NCI-H2029 treated with DMSO at 0.1 percent for 48 hours (cell line): ENCODE data around the gene KIAA0232.
A peak's percentile ranks its signal among the peaks of the same experiment; 100 is the strongest.

Experiments
- DNase-seq: peaks from one replicate; lab custom pipeline; 2025; lab: John Stamatoyannopoulos, UW

KIAA0232 gene

DNA sequence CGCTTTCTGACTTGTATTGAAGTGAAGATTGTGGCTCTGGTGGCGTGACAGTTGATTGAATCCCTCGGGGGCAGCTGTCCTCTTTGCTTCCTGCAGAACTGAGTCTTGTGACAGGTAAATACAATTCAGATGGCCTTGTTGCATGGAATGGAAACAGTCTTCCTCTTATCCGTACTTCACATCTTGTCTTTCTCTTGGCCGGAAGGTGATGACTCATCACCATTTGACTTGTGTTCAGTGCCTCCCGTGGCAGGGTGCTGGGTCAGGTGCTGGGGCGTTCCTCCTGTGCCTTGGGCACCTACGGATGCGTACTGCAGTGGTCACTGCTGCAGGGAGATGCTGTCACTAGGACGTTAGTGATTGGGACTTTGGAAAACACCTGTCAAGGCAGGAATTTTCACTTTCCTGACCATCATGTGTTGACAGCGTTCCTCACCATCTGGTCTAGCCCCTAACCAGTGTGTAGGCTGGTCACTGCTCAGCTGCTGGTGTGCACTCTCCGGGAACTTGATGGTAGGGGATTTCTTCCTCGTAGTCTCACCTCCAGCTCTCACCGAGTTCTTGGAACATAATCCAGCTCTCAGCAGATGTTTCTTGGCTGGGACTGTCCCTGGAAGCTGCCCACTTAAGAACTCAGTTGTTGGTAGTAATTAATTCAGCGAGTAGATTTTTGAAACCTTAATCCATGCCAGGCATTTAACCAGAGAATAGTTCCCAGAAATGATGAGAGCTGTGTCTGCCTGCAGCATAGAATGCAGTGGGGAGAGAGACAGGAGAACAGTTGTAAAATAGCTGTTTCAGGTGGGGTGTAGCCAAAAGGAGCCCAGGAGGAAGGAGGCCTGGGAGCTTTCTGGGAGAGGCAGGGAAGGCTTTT lies 134.3 kb downstream of the KIAA0232 start:
- no peak for DNase-seq

DNA sequence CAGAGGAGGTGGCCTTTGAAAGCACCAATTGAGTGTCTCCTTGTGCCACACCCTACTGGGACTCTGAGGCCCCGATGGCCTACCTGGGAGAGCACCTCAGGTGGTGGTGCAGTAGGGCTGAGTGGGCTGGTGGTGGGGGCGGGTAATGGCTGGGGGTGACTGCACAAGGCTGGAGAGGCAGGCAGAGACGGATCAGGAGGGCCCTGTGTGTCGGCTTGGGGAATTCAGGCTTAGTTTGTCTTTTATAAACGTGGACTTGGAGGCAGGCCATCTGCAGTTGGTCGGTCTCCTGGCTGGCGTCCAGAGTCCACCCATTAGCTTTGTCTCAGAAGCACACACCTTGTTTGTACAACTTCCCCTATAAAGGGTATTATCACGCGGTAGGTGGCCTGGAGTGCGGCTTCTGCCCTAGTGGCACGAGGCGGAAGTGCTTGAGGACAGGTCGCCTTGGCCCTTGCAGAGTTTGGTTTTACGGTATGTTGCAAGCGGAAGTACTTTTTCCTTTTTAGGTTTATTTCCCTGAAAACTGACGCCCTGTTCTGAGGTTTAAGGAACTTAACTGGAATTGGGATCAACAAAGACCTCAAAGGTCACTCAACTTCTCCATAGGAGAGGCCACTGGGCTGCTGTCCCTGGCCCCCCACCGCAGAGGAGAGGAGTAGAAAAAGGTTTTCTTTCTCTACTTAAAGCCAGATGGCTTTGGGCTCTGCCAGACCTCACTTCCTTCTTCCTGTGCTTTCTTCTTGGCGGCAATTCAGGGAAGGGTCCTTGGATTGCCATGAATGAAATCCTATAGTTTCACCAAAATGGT lies 135.1 kb downstream of the KIAA0232 start:
- peak; percentile 93 for DNase-seq

DNA sequence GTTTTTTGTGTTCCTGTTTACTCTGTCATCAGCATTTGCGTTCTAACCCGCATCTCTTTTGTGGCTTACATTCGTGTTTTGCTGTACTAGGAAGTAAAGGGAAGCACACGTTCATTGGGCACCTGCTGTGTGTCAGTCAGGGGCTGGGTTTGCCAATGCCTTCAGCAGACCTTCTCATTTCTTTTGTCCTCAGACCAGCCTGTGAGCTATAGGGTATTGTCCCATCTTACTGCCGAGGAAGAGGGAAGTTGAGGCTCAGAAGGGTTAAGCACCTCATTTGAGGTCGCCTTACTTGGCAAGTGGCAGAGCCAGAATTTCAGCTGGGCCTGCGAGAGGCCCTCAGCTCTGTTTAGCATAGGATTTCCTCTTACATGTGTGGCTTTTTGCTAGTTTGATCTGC lies 135.8 kb downstream of the KIAA0232 start:
- DNase-seq, result peak; percentile 55

DNA sequence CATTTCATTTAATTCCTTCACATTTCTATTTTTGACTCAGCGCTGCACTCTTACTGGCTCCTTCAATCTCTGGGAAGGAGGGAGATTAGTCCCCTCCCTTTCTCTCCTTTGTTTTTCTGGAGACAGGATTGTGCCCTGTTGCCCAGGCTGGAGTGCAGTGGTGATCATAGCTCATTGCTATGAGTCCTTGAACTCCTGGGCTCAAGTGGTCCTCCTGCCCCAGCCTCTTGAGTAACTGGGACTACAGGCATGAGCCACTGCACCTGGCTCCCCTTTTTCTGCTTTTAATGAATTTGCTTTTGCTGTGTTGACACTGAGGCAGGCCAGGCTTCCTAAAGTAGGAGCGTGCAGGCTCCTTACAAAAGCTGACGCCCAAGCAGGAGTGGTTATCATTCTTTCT lies 137.6 kb downstream of the KIAA0232 start:
- peak; percentile 63 for DNase-seq

DNA sequence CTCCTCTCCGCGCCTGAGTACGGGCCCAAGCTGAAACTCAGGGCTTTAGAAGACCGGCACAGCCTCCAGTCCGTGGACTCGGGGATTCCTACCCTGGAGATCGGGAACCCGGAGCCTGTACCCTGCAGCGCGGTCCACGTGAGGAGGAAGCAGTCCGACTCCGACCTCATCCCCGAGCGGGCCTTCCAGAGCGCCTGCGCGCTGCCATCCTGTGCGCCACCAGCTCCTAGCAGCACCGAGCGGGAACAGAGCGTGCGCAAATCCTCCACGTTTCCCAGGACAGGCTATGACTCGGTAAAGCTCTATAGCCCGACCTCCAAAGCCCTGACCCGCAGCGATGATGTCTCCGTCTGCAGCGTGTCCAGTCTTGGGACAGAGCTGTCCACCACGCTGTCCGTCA lies 141.0 kb downstream of the KIAA0232 start:
- no peak for DNase-seq

DNA sequence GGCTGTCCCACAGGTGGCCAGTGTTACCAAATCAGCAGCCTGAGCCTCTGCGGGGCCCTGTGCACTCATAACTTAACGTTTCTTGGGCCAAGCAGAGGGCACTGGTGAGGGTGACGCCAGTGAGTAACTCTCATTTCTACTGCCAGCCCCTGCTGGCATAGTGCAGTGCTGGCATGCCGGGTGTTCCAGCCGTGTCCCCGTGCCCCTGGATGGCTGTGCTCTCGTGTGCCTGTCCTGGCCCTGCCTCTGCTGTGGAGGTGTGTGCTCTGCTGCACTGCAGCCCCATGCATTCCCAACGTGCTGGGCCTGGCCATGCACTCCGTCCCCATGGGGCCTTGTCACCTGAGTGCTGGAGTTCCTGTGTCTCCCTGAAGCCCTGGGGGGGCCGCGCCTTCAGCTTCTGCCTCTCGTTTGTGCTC lies 141.8 kb downstream of the KIAA0232 start:
- no peak for DNase-seq

DNA sequence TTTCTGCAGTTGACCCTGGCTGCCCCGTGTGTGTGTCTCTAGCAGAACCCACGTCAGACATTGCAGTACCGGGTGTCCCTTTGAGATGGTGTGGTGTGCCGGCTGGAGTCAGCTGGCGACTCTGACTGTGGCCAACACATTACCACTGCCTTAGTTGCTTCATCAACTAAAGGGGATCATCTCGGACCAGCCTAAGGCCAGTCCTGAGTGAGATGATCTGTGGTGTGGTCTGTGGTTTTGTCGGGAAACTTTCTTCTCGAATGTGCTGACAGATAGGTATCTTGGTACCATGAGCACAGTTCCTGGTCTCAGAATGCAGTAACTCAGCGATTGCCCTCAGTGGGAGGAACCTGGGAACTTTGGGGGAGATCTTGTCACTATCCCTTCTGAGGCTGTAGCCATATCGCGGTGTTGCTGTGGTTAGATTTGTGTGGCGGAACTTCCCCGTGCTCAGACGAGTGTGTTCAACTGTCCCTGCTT lies 142.9 kb downstream of the KIAA0232 start:
- no peak for DNase-seq

DNA sequence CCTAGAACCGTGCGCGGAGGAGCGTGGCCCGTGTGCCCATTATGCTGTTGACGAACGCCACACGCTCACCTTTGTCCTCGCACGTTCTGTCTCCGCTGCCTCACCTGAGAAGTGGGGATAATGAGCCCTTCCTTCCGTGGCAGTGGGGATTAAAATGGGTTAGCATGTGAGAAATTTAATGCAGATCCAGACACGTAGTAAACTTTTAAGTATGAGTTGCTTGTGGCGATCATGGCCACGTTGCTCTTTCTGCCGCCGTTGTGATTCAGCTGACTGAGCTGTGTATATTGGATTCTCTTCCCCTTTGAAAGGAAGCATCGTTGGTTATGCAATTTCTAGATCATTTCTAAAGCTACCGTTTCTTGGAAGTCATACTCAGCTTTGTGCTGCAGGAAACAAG lies 143.6 kb downstream of the KIAA0232 start:
- no peak for DNase-seq

DNA sequence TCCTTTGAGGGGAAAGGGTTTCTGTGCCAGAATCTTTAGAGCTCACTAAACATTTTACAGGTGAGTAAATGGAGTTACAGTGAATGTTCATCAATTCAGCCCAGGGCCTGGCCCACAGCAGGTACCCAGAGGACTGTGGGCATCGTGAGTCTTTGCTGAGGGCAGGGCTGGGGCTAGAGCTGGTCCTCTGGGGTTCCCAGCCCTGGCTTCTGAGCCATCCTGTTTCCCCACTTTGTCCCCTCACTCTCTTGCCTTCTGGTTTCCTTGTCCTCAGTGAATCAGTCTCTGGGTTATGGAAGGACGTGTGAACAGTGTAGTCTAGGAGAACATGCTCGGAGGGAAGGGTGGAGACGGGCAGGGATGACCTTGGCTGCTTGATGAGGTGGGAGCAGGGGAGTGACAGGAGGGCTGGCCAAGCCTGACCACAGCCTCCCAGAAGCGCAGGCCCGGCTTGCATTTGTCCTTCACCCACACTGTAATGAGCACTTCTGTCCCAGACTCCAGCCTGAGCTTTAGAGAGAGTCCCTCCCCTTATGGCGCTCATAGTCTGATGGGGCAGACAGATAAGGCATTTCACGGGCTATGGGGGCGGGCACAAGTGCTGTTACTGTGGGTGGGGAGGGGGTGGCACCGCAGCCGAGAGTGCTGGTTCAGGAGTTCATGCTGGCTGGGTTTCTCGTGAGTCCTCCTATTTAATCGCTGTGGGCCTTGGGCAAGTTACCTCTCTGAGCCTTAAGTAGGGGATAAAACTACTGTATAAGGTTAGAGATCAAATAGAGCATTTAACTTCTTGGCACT lies 144.4 kb downstream of the KIAA0232 start:
- no peak for DNase-seq

DNA sequence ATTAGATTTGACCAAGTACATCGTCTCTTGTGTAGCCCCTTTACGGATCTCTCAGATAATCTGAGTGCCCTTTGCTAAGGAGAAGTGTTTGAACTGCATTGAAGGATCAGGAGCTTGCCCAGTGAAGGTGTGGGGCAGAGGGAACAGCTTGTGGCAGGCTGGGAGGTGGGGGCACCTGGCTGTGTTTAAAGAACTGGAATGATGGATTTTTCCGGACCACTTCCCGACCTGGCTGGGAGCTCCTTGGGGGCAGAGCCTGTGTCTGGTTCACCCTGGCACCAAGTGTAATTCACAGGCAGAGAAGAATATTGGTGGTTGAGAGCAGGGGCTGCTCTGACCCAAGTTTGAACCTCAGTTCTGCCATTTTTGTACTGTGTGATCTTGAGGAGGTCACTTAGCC lies 145.6 kb downstream of the KIAA0232 start:
- DNase-seq, result no peak

DNA sequence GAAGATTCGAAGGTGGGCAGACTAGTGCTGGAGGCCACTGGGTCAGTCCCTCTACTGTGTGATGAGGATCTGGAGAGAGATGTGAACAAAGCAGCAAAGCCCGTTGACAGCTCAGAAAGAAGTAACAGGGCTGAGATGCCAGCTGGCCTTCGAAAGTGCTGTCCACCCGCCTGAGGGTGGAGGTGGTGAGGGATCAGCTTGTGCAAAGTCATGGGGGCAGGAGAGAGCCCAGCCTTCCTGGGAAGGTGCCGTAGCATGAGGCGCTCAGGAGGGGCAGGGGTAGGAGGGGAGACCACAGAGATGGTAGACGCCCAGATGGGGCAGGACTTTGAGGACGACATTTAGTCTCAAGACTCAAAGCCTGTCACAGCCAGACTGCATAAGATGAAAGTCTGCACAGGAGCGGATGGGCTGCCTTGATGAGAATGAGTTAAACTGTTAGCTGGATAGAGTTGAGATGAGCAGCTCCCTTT lies 146.8 kb downstream of the KIAA0232 start:
- no peak for DNase-seq

DNA sequence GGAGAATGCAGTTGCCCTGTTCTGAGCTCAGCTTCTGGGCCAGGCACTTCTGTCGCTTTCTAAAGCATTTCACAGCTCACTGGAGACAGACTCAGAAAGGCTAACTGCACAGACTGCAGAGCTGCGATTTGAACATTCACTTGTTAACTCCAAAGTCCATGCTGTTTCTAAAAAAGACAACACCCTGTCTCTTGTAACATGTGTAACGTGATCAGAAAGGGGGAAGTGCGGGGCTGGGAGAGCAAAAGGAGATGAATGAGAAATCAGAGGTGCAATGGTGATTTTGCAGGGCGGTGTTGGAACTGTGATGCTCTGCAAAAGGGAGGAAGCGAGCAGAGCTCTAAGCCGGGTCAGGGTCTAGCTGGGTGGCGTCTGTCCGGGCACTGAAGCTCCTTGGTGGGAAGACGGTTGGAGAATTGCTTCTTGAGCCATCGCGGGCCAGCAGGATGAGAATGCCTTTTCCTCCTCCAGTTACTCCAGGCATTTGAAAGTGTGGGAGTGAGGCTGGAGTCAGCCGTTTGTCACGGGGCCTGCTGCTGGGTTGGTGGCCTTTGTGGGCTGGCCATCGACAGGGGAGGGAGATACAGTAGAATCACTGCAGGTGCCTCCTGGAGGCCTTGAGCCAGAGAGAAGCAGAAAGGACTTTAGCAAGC lies 147.4 kb downstream of the KIAA0232 start:
- DNase-seq, result no peak

DNA sequence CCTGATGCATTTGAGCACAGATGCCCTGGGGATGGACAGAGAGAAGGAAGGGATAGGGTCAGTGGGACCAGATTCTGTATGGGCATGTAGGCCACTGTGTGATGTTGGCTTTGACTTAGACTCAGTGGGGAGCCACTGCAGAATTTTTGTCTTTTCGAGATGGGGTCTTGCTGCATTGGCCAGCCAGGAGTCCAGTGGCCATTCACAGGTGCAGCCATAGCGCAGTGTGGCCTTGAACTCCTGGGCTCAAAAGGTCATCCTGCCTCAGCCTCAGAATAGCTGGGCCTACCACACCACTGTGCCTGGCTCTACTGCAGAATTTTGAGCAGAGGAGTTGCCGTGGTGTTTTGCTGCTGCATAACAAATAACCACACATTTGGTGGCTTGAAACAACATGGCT lies 149.9 kb downstream of the KIAA0232 start:
- DNase-seq, result no peak

DNA sequence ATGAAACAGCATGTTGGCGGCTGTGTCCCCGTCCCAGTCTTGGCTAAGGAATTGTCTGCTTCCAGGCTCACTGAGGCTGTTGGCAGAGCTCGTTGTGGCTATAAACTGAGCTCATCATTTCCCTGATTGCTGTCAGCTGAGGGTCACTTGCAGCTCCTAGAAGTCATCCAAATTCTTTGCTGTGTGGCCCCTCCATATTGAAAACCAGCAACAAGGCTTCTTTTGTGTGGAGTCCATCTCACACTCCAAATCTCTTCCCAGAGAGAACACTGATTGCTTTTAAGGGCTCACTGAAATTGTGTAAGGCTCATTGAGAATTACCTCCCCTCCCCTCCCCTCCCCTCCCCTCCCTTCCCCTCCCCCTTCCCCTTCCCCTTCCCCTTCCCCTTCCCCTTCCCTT lies 150.4 kb downstream of the KIAA0232 start:
- DNase-seq, result no peak
